ENCODE results near the gene ZNF765. TPM values are rescaled to one million over a fixed set of nuclear protein-coding genes. Genes with fewer than 3 reads are reported as not detected.
"Not testable (repeated sequence)": the region's sequence is repeated elsewhere in the genome, so short reads cannot be mapped to it uniquely, and the experiment has no call there.

Gene ZNF765
- total and polyA plus RNA-seq, 9 donors: 6.8 to 27.9 (median 19.2) TPM

- Histone ChIP-seq H3K9me3 (peaks cover 0 to 38% of the 10 kb centered on the region in 2 donors), H3K4me3 (no peak overlapping the region), H3K27ac (no peak overlapping the region), H3K36me3 (no peaks in the 10 kb centered on the region), H3K4me1 (ENCODE audit: insufficient read depth) (no peaks in the 10 kb centered on the region), H3K27me3 (no peaks in the 10 kb centered on the region)
- intact Hi-C loops (cut with DNase I): loop anchor here in 1 of 4 donors (10.0 kb wide), 1 partner anchor 335 kb away; no protein-coding TSS in a partner anchor
- TF ChIP-seq CTCF (IDR thresholded peaks at IDR 0.05): no peak
- no peak for DNase-seq
- 81 to 91% (median 87%) methylated on average over 7 of the region's 7 CpGs for WGBS, 3 donors
Observed at GRCh38 chr19:53409505-53410204, 14.7 kb downstream of the ZNF765 start.

DNA sequence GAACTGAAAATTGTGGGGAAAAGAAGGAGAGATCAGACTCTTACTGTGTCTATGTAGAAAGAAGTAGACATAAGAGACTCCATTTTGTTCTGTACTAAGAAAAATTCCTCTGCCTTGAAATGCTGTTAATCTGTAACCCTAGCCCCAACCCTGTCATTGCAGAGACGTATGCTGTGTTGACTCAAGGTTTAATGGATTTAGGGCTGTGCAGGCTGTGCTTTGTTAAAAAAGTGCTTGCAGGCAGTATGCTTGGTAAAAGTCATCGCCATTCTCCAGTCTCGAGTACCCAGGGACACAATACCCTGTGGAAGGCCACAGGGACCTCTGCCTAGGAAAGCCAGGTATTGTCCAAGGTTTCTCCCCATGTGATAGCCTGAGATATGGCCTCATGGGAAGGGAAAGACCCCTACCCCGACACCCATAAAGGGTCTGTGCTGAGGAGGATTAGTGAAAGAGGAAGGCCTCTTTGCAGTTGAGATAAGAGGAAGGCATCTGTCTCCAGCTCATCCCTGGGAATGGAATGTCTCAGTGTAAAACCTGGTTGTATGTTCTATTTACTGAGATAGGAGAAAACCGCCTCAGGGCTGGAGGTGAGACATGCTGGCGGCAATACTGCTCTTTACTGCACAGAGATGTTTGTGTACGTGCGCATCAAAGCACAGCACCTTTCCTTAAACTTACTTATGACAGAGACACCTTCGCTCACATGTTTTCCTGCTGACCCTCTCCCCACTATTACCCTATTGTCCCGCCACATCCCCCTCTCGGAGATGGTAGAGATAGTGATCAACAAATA is 25.8 kb downstream of the ZNF765 start:
- 67 to 71% (median 69%) methylated on average over 11 of the region's 11 CpGs for WGBS, 3 donors
- H3K27ac ChIP-seq; H3K27me3 ChIP-seq; H3K4me3 ChIP-seq; H3K4me1 ChIP-seq (ENCODE audit: insufficient read depth); H3K36me3 ChIP-seq; intact Hi-C loops (cut with DNase I); H3K9me3 ChIP-seq; DNase-seq: not testable (repeated sequence)

DNA sequence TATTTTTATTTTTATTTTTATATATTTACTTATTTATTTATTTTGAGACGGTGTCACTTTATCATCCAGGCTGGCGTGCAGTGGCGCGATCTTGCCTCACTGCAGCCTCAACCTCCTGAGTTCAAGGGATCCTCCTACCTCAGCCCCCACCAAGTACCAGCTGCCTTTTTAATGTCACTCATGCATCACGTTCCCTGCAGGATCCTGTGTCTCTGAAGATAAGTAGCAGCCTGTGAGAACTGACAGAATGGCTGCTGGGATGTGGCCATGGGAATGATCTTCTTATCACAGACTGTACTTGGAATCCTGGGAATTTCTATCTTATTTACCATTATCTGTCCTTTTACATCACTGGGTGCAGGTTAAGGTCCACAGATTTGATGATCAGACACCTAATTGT is 27.6 kb downstream of the ZNF765 start:
- H3K9me3 ChIP-seq: no peaks in the 10 kb centered on the region
- no peaks in the 10 kb centered on the region for H3K27me3 ChIP-seq
- H3K4me1 ChIP-seq (ENCODE audit: insufficient read depth): peaks cover 4% of the 10 kb centered on the region
- WGBS, 3 donors: 77 to 82% (median 79%) methylated on average over 5 of the region's 5 CpGs
- no peak overlapping the region for H3K4me3 ChIP-seq
- intact Hi-C loops (cut with DNase I): no loop called here
- H3K27ac ChIP-seq: no peak overlapping the region
- TF ChIP-seq CTCF (IDR thresholded peaks at IDR 0.05): no peak
- TF ChIP-seq EP300 (IDR thresholded peaks at IDR 0.05): no peak
- no peak for TF ChIP-seq POLR2A (IDR thresholded peaks at IDR 0.05)
- no peak for DNase-seq
- no peaks in the 10 kb centered on the region for H3K36me3 ChIP-seq

DNA sequence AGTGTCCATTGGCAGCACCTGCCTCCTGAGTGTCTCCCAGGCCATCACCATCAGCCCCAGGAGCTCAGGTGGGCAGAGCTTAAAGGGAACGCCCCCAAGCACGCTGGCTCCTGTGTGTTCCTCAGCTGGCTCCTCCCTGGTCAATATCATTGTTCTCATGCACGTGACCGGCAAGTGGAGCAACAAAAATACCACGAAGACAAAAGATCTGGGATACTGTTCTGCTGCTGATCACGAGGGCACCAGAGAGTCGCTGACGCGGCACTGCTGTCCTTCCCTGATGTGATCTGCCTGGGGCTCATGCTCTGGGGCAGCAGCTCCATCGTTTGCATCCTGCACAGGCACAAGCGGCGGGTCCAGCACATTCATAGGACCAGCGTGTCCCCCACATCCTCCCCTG is 28.1 kb downstream of the ZNF765 start:
- H3K4me3 ChIP-seq; H3K9me3 ChIP-seq; H3K4me1 ChIP-seq (ENCODE audit: insufficient read depth); H3K36me3 ChIP-seq; intact Hi-C loops (cut with DNase I); H3K27me3 ChIP-seq; H3K27ac ChIP-seq: not testable (repeated sequence)
- 14 to 54% (median 21%) methylated on average over 4 to 11 of the region's 13 CpGs for WGBS, 3 donors
- DNase-seq: peak in 1 of 5 donors; percentile 22

GRCh38 chr19:53423680-53424079 is 28.7 kb downstream of the ZNF765 start:
- DNase-seq: peak in 2 of 5 donors; percentile 37 to 58
- H3K9me3 ChIP-seq; intact Hi-C loops (cut with DNase I); H3K36me3 ChIP-seq; H3K4me1 ChIP-seq (ENCODE audit: insufficient read depth); H3K27me3 ChIP-seq; H3K4me3 ChIP-seq; H3K27ac ChIP-seq: not testable (repeated sequence)
- WGBS, 3 donors: 27 to 64% (median 39%) methylated on average over 8 of the region's 8 CpGs

All from ovary (tissue), 9 donors.